Stimulated activated CD8-positive, alpha-beta memory T cell treated with anti-CD3 and anti-CD28 coated beads, Interleukin-15, amount 100 ng/mL, for 24 hours (primary cell): ENCODE data around the gene PRR16.

Experiments
- DNase-seq: peaks from one replicate; pipeline ENCODE4 v3.0.0-alpha.2; 2020; ENCODE audit warnings: low read depth

Gene PRR16

GRCh38 chr5:120463006-120463680 is 957 bp upstream of the PRR16 start:
- DNase-seq, result no peak

GRCh38 chr5:120464627-120465435 is 731 bp downstream of the PRR16 start:
- no peak for DNase-seq

GRCh38 chr5:120465436-120465961 is 1.4 kb downstream of the PRR16 start:
- no peak for DNase-seq

GRCh38 chr5:120466341-120467006 is 2.4 kb downstream of the PRR16 start:
- no peak for DNase-seq

GRCh38 chr5:120471971-120472370 is 7.9 kb downstream of the PRR16 start:
- DNase-seq, result no peak

- DNase-seq, result no peak
Measured at GRCh38 chr5:120472911-120473310, 8.8 kb downstream of the PRR16 start.

GRCh38 chr5:120473332-120473731 is 9.2 kb downstream of the PRR16 start:
- DNase-seq, result no peak

GRCh38 chr5:120476063-120476462 is 12.0 kb downstream of the PRR16 start:
- no peak for DNase-seq

GRCh38 chr5:120479066-120479465 is 15.0 kb downstream of the PRR16 start:
- no peak for DNase-seq

- no peak for DNase-seq
Measured at GRCh38 chr5:120499876-120500563, 35.9 kb downstream of the PRR16 start.

GRCh38 chr5:120502531-120502930 is 38.4 kb downstream of the PRR16 start:
- no peak for DNase-seq

- no peak for DNase-seq
Measured at GRCh38 chr5:120503341-120503740, 39.2 kb downstream of the PRR16 start.

GRCh38 chr5:120504057-120504456 is 40.0 kb downstream of the PRR16 start:
- no peak for DNase-seq

- no peak for DNase-seq
Measured at GRCh38 chr5:120507197-120507596, 43.1 kb downstream of the PRR16 start.

- no peak for DNase-seq
Measured at GRCh38 chr5:120507800-120508463, 43.8 kb downstream of the PRR16 start.

GRCh38 chr5:120509053-120509452 is 45.0 kb downstream of the PRR16 start:
- DNase-seq, result no peak

GRCh38 chr5:120510098-120510637 is 46.1 kb downstream of the PRR16 start:
- no peak for DNase-seq

- no peak for DNase-seq
Measured at GRCh38 chr5:120510994-120511686, 47.0 kb downstream of the PRR16 start.

GRCh38 chr5:120512068-120512467 is 48.0 kb downstream of the PRR16 start:
- DNase-seq, result no peak

GRCh38 chr5:120512791-120513650 is 48.9 kb downstream of the PRR16 start:
- DNase-seq, result no peak
